Retinal pigment epithelial cell (primary cell): ENCODE measurements around the gene SLC37A3.
"Not testable (repeated sequence)": the region's sequence is repeated elsewhere in the genome, so short reads cannot be mapped to it uniquely, and the experiment has no call there.

Experiments used
- DNase-seq: peaks from one replicate; pipeline ENCODE4 v3.0.0-alpha.2; 2010; ENCODE audit warnings: low read depth
- H3K4me3 ChIP-seq: 2 replicates; pipeline ENCODE4 v1.5.1; 2011; ENCODE audit warnings: mild to moderate bottlenecking, low read length, control low read depth, moderate library complexity
- TF ChIP-seq, protein P1 (sequence below): conservative IDR thresholded peaks from 2 replicates; pipeline ENCODE4 v1.5.1; 2011; ENCODE audit warnings: low read depth, low read length, control low read depth, inconsistent platforms

Gene SLC37A3

DNA sequence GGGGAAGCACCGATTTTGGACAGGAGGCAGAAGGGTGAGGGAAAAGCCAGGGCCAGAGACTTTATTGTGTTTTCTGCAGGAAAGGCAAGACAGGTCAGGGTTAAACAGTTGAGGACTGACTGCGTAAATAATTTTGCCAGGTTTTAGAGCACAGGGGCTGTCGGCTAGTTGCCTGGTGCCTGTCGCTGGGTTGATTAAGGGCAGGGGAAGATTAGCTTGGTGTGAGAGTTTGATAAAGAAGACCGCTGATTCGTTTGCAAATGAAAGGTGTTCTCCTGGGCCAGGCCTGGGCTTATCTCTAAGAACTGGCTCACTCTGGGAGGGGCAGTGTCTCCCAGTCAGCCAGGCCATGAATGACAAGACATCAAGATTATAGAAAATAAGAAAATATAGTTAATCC lies 75.6 kb downstream of the SLC37A3 start:
- DNase-seq = no peak
- TF ChIP-seq, protein P1, sequence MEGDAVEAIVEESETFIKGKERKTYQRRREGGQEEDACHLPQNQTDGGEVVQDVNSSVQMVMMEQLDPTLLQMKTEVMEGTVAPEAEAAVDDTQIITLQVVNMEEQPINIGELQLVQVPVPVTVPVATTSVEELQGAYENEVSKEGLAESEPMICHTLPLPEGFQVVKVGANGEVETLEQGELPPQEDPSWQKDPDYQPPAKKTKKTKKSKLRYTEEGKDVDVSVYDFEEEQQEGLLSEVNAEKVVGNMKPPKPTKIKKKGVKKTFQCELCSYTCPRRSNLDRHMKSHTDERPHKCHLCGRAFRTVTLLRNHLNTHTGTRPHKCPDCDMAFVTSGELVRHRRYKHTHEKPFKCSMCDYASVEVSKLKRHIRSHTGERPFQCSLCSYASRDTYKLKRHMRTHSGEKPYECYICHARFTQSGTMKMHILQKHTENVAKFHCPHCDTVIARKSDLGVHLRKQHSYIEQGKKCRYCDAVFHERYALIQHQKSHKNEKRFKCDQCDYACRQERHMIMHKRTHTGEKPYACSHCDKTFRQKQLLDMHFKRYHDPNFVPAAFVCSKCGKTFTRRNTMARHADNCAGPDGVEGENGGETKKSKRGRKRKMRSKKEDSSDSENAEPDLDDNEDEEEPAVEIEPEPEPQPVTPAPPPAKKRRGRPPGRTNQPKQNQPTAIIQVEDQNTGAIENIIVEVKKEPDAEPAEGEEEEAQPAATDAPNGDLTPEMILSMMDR = no peak
- H3K4me3 ChIP-seq = no peak overlapping the region

DNA sequence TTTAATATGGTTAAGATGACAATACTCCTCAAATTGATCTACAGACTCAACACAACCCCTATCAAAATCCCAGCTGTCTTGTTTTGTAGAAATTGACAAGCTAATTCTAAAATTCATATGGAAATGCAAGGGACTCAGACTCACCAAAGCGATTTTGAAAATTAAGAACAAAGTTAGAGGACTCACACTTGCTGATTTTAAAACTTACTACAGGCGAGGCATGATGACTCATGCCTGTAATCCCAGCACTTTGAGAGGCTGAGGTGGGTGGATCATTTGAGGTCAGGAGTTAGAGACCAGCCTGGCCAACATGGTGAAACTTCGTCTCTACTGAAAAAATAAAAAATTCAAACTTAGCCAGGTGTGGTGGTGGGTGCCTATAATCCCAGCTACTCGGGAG lies 78.3 kb downstream of the SLC37A3 start:
- not testable (repeated sequence) for H3K4me3 ChIP-seq, DNase-seq

DNA sequence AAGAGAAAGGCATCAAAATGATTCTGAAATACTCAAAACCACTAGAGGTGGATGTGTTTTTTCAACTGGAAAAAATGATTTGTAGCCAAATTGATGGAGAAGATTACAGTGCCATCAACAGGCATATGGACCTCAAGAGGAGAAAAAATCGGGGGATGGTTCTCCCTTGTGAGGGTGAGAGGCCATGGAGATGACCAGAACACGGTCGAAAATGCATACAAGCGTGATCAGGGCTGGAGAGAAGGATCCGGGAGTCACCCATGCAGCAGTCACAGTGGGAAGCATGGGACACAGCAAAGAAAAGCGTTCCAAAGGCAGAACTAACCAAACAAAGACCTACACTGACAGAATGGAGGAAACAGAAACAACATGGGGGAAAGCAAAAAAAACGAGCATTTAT lies 80.3 kb downstream of the SLC37A3 start:
- TF ChIP-seq, protein P1 = no peak
- no peak for DNase-seq
- no peak overlapping the region for H3K4me3 ChIP-seq

DNA sequence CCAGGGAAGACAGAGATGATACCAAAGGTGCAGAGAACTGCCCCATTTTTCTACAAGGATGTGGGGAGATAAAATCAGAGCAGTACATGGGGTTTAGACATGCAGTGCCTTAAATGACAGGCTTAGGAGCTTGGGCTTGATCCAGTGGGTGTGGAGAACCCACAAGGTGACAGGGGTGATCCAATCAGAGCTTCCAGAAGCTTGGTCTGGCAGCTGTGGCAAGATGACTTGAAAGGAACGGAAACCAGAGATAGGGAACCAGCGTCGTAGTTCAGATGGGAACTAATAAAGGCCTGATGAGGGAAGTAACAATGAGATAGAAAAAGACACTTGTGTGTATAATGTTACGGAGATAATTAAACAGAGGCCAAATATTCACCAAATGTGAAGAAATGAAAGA lies 80.7 kb downstream of the SLC37A3 start:
- no peak overlapping the region for H3K4me3 ChIP-seq
- TF ChIP-seq, protein P1 = no peak
- no peak for DNase-seq

DNA sequence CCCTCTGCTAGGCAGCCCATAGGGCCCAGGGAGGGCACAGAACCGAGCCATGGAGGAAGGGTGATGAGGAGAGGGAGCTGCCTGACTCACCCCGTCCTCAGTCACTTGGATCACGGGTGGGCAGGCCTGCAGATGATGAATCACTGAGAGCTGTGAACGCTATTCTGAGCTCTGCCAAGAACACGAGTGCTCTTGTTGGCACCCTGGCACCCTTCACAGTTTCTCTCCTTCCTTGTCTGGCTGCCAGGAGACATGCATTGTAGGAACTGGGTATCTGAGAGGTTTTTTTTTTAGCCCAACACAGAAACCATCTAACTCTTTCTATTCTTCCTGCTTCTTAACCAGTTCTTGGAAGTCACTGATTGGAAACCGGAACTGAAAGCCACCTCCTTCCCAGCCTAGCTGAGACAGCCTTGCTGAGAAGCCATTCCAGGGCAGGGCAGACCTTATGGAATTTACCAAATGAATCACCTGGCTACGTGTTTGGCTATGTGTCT lies 82.1 kb downstream of the SLC37A3 start:
- peak; percentile 60 for DNase-seq
- TF ChIP-seq, protein P1 = no peak
- no peak overlapping the region for H3K4me3 ChIP-seq

DNA sequence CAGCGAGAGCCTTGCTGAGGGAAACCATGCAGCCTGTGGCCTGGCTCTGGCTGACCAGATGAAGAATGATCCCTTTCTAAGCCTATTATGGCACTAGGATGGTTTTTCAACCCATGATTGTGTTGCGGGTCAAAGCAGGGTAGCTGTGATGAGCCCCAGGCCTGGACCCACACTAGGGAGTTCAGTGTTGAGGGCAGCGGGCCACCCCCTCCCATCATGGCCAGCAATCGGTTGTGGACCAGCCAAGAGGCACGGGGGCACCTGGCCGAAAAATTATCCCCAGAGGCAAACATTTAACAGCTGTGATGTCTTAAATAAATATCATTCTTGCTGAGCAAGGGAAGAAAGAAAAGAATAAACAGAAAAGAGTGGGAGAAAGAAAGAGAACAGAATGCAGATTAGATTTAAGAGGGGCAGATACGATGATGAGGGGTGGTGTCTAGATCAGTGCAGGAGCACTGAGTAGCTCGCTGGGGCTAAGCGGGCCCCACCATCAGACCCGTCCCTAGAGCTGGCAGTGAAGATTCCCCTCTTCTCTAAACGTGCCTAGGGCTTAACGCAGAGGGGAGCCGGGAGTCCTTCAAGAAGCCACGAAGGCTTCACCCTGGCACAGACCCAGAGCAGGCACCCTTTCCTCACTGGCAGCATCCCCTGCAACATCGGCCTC lies 82.7 kb downstream of the SLC37A3 start:
- no peak overlapping the region for H3K4me3 ChIP-seq
- TF ChIP-seq, protein P1 = no peak

DNA sequence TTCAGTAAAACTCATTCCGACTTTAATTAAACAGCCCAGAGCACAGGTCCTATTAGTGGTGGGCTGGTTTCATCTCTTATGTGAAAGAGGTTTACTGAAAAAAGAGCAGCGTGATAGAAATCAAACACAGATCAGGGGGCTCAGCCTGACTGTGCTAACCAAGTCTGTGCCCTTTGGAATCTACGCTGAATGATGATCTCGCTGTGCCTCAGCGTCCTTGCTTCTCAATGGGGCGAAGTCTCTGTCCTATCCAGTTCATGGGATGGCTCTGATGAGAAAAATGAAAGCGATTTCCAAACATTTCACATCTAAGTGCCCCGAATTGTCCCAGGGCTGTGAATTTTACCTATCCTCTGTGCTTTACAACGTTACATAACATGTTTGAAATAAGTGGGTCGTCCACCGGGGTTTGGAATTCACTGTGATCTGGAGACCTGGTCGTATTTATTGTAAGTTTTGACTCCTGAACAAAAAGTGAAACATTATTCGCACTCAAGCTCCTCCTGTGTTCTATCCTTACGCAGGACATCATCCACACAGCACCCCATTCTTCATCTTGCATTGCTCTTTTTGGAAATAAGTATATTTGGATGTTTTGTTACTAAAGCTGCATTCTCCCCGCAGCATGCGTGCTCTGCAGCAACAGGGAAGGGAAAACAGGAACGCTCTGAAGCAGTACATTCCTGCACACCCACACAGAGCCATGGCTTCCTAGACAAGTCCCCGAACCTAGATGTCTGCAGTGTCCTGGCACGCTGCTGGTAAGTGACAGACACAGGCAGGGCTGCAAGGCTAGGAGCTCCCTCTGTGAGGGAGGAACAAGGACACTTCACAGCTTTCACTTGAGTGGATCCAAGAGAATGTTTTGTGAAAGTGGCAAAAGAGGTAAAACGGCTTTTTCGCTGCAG lies 83.5 kb downstream of the SLC37A3 start:
- TF ChIP-seq, protein P1 = no peak
- H3K4me3 ChIP-seq = no peak overlapping the region
- DNase-seq = no peak

More for the DNA sequence above, 82.7 kb downstream of the SLC37A3 start:
- DNase-seq = no peak
